GM18517 (cell line): Measurements from ENCODE around the gene RAB33A.

Source experiments
- ATAC-seq: cut with Tn5 transposase; IDR thresholded peaks from one replicate; pipeline ENCODE4 v1.9.1; 2021; ENCODE audit warnings: mild to moderate bottlenecking, moderate library complexity; ENCODE audit not compliant: unreplicated experiment

RAB33A gene

DNA sequence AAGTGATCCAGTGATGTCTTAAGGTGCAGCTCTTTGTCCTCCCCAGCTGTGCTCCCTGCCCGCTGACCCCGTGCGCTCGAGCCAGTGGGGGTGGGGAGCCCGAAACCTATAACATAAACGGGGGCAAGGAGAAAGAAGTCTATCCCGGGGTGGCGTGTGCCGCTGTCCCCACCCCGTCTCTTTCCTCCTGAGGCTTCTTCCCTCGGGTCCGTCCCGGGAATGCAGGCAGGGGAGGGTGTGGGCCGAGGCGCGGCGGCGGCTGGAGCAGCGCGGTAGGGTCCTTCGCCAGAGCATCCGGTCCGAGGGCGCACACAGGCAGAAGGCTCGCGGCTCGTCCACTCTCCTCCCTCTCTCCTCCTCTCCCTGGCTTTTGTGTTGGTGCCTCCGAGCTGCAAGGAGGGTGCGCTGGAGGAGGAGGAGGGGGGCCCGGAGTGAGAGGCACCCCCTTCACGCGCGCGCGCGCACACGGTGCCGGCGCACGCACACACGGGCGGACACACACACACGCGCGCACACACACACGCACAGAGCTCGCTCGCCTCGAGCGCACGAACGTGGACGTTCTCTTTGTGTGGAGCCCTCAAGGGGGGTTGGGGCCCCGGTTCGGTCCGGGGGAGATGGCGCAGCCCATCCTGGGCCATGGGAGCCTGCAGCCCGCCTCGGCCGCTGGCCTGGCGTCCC, at the start of gene RAB33A:
Gene RAB33A (plus strand): TSS at position 517 of the 681 bp plus-strand sequence. CDS start 101 bp downstream, at position 618.
- no peak for ATAC-seq

DNA sequence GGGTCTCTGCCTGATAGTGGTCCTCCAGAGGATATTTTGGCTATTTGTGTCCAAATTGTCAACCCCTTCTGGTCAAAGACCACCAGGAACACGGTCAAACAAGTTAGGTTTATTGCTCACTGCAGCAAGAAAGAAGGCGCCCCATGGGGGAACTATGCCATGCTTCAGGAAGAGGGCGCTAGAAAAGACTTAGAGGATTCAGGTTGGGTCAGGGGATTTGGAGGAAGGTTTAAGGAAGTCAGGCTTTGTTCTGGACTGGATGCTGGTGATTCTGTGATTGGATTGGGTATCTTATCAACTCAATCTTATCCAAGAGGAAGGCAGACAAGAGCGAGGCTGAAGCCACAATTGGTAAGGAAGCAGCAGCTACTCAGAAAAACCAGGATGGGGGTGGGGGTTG, 47.2 kb upstream of the RAB33A start:
- ATAC-seq: no peak

DNA sequence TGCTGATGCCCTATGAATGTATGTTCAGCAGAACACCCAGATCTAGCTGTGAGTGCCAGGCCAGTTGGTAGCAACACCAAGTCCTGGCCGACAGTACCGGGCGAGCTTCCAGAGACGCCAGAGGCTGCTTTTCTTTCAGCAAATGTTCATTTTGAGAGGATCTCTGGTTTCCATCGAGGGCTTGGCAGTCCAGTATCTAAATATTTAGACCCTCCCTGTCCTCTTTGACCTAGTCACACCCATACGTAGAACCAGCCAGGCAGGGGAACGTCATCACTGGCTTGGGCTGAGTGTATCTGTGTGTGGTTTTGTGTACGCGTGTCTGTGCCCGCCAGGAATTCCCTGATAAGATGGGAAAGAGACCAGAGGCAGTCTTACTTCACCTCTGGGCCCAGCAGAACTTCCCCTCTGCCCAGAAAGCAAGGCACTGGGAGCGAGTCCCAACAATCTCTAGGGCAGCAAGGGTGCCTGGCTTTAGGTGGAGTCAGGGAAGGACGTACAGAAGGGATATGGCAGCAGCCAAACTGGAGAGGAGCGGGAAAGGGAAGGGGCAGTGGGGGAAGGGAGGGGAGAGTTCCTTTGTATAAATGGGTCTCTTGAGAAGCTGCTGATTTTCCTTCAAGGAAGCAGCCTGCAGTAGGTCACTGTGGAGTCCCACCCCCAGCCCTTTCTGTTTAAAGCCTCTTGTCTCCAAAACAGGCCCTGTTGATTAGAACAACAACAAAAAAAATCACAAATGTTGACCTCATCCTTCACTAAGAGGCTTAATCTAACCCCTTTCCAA, 46.5 kb upstream of the RAB33A start:
- ATAC-seq: no peak

DNA sequence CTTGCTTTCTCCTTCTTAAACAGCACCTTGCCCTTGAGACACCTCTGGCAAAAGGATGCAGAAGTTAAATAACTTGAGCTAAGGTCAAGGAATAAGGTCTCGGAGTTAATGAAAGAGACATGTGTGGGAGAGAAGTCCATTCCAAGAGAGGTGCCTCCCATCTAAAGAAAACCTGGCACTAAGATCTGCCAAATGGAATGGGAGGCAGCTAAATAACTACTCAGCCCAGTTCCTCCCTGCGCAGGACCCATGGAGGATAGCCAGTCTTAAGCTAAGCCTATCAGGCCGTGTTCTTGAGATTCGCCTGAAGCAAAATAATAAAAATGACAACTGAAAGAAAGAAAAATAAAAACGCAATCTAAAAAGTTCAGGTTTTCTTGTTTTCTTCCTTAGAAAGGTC, 40.8 kb upstream of the RAB33A start:
- ATAC-seq: no peak

DNA sequence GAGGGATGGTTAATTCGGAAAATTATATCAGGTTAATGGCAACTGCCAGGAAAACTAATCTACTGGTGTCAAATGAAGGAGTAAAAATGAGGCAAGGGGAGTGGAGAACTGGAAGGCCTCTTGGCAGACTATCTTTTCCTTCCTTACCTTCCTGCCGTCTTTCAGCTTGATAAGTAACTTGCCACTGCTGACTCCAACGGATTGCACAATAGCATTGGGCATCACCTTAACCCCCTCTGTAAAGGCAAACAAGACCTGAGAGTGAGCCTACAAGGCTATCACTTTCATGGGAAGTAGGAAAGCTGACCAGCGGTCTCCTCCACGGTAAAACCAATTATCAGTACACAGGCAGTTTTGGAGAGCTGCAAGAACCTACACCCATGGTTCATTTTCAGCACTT, 35.3 kb upstream of the RAB33A start:
- no peak for ATAC-seq

DNA sequence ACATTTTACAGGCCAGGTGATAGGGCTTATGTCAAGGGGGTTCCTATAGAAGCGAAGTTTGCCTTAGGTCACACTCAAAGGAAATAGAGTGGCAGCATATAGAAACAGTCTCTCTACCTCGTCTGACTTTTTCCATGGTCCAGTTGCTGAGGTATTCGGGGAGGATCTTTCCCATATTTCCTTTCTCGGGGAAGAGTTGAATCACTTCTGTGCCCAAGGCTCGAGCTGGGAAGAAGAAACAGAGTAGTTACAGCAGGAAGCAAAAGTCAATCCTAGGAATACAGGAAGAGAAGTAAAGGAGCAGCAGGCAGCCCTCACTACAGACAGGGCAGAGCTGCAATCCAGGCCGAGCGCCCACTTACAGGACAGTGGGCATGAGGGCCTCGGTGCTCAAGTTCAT, 34.8 kb upstream of the RAB33A start:
- no peak for ATAC-seq

DNA sequence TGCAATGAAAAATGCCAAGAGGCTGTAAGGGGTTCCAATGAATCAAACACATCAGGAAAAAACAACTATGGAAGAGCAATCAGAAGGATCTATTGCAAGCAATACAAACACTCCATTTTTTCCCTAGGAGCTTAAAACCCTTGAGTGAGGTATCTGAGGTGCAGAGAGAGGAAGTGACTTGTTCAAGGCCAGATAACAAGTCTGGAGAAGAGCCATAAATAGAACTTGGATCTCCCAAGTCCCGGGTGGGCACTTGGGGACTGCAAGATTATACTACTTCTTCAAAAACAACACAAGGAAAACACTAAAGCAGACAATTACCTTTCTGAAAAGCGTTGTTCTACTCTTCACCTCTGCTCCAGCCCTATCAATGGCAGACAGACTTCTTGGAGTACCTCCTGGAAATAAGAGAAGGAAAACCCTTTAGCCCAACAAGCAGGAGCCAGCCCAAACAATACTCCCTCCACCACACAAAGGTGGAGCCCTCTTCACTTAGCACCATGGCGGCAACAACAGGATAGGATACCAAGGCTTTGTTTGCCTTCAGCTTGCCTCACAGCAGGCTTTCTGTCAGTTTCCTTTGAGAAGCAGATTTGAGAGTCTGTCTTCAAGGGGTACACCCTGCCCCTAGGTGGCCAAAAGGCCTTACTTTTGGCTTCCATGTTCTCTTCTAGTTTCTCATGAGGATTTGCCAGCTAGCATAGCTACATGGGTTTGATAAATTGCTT, 32.1 kb upstream of the RAB33A start:
- ATAC-seq: no peak

DNA sequence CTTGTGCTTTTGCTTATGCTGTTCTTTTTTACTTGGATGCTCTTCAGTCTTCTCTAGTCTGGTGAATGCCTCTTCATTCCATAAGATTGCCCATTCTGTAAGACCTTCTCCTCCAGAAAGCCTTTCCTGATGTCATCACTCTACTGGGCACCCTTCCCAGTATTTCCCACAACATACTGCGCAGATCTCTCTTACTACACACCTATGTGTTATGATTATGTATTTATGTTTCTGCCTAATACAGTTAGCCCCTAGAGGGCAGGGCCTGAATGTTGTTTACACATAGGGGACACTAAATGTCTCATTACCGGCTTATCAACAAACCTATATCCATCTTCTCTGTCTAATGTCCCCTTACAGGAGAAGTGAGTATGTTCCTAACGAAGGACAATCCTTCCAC, 27.3 kb upstream of the RAB33A start:
- no peak for ATAC-seq

DNA sequence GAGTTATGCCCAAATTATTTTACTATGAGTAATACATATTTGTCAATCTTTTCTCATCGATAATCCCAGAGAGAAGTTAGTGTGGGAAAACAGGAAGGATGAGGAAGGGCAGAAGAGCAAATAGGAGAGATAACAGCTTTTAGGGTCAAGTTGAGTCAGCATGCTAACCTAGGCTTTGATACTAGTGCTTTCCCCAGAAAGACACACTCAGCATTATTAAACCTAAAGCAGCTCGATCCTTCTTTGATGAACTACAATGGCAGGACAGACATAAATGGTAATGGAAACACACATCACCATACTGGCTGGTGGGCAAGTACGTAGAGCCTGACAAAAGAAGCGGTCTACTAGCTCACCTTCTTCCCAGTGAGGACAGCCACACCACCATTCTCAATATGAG, 26.6 kb upstream of the RAB33A start:
- no peak for ATAC-seq

DNA sequence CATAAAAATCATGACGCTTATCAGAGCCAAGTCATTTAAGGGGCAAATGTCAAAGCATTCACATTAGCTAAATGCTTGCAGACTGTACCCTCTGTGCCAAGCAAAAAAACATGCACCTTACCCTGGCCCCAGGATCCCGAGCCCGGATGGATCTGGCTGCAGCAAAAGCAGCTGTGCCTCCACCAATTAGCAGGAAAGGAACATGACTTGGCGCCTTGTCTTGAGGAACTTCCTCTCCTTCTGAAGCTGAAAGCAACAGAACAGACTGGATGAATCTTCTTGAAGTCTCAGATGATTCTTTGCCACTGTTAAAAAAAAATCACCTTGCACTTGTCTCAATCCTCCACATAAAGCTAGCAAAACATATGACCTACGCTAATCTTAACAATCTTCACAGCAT, 24.1 kb upstream of the RAB33A start:
- no peak for ATAC-seq

DNA sequence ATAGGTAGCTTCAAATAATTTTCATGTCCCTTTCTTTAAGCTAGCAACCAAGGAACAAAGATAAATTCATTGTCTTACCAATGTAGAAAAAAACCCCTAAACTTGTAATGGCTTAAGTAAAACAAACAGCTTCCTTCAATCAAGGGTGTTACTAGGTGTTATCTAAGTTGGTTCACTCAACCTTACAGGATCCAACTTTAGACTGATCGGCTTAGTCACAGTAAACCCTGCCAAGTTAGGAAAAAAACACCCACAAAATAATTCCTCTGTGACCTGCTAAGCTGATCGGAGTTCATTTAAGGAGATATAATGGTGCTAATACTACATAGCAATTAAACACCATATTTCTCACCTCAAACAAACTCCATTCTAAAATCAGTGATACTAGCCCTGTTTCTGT, 16.2 kb upstream of the RAB33A start:
- no peak for ATAC-seq

DNA sequence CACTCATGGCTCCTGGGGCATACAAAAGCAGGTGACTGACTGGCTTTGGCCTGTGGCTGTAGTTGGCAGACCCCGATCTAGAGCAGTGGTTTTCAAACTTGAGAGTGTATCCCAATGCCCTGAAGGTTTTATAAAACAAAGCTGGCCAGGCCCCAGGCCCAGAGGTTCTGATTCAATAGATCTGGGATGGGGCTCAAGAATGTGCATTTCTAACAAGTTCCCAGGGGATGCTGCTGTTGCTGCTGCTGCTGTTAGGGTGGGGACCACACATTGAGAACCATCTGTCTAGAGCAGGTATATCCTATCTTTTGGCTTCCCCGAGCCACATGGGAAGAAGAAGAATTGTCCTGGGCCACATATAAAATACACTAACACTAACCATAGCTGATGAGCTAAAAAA, 13.5 kb upstream of the RAB33A start:
- ATAC-seq: no peak

DNA sequence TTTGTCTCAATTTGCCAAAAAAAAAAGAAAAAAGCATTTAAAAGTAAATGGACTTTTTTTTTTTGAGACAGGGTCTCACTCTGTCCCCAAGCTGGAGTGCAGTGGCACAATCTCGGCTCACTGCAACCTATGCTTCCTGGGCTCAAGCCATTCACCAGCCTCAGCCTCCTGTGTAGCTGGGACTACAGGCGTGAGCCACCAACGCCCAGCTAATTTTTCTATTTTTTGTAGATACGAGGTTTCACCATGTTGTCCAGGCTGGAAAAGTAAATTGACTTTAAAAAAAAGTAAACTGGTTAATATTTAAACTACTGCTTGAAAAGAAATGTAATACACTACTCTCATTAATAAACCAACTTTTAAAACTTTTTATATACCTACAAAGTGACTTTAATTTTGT, 12.0 kb upstream of the RAB33A start:
- no peak for ATAC-seq

DNA sequence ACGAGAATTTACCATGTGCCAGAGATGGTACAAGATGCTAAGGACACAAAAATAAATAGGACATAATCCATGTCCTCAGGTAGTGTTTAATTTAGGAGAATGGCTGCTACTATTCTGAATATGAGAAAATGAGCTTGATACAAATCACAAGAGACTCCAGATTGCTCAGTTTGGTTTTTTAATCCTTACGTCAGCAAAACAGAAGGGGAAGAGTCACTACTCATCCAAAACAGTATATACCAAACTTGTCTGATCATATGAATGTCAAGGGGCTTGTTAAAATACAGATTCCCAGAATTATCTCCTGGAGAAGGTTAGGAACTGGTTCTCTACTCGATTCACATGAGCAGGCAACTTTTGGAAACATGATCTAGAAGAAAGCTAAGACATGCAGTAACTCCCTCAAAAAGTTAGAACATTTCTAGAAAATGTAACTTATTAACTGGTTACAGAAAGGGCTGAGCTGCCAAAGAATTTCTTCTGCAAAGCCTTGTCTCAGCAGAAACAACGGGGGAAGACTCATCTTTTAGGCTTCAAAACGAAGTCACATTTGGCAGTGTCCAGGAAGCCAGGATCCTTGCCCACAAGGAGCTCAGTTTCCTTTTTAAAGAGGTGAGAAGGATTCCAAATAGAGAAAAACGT, 9.5 kb upstream of the RAB33A start:
- no peak for ATAC-seq

DNA sequence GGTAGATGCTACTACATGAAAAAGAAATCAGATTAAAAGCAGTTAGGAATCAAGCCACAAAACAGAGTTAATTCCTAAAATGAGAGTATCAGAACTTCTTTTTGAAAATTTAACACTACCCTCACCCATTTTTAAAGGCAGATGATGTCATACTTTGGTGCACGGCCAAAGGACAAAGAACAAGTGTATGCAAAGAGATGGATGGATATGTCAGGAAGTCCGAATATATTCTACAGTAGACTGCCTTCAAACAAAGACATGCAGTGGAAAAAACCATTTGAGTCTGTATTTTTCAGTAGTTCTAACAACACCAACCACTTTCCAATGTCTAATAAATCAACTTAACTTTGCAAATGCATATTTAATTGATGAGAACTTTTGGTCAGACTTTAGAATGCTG, 8.4 kb upstream of the RAB33A start:
- ATAC-seq: no peak

DNA sequence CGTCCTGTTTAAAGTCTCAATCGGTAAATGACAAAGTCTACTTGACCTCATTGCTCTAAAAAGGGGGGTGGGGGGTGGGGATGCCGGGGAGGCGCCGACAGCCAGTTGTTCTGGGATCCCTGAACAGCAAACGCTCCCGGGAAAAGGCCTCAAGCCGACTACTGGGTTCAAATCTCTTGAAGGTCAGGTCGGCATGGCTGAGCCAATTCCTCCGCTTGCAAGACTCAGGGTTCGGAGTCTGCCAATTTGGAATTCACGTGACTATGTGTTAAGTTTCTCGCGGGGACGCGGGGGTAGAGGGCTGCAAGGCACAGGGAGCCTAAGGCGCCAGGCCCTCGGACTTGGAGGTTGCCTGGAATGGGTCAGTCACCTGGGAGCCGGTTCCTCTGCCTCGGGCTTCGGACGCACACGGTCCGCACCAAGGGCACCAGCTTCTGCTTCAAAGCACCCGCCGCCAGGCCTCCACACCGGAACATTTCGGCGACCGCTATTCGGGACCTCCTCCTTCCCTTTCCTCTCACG, 6.5 kb upstream of the RAB33A start:
- no peak for ATAC-seq

DNA sequence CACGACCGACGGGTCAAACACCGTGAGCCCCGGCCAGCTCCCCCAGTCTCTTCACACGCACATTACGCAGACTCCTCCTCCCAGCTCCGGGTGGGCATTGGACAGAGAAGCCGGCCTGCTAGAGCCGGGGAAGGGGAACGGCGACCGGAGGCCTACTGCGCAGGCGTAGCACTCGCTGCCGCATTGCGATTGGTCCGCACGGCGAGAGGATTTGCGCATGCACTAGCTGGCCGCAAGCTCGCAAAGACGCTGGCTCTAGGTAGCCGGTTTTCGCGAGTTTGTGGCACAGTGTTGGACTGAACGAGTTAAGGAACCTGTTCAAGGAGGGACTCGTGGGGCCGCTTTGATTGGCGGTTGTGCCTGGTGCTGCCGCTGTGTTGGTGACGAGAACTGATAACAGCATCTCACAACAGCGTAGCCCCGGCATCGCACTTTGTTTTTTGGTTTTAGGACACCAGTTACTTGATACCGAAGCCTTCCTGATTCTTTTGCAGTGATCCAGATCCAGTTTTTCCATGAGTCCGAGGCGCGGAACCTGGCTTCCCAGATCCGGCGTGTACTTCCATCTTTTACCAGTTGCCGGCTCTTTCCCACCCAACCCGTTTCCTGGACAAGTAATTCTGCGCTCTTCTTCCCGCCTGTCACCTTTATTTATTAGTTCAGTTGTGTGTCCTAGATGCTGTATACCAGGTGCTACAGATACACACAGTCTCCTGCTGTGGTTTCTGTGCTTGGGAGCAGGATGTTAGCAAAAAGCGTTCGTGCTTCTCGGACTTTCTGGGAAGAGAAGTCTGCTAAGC, 5.9 kb upstream of the RAB33A start, which contains the start of gene AIFM1:
Gene AIFM1 (minus strand): TSS at position 139 of the 800 bp plus-strand sequence. CDS start 185 bp downstream, outside the sequence.
- ATAC-seq: peak; percentile 85

DNA sequence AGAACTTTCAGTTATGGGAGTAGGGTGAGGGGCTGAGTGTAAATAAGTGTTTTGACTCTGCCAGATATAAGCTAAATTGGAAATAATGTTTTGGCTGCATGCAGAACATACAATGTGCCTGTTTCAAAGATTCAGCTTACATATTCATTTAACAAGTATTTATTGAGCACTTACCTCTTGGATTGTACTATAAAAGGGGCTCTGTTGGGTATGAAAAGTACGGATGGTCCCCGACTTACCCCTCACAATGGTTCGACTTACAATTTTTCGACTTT, 5.3 kb upstream of the RAB33A start:
- ATAC-seq: no peak

DNA sequence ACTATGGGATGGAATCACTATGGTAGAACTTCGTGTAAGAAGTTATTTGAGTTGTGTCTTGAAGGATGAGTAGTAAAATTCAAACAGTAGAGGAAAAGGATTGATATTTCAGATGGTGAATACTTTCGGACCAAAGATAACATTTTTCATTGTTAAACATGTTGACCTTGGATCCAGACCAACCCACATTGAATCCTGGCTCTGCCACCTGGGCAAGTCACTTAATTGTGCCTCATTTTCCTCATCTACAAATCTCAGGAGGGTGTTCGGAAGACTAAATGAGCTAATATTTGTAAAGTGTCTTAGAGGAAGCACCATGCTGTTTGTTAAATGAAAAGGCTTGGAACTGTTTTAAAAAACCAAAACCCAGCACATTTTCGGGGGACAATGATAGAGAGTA, 4.7 kb upstream of the RAB33A start:
- ATAC-seq: no peak

DNA sequence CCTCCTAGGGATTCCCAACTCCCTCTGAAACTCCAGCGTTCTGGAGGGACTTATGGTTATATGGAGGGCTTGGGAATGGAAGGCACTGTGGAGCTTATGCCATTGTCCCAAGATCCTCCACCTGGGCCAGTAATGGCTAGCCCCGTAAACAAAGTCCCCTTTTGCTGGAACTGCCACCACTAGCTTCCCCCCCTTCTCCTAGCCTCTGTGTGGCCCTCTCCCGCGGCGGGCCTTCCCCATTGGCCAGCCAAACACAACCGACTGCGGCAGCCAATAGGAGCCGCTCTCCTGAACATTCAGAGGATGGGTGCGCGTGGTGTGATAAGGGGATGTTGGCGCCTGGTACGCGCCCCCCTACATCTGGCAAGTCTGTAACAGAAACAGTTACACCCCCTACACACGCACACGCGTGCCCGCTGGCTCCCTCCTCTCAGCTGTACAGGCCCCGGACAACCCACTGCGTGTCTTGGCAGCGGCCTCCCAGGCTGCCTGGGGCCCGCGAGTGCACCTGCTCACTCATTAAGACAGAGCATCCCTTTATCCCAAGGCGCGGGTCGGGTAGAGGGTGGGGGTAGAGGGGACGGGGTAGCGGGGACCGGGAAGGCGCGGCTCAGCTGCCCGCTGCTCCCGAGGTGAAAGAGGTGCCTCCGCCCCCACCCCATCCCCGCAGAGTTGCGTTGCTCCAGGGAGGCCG, 863 bp upstream of the RAB33A start:
- peak; percentile 60 for ATAC-seq
